HG02852 (cell line): Measurements from ENCODE around the gene C4orf33.
"Not testable (repeated sequence)": the region's sequence is repeated elsewhere in the genome, so short reads cannot be mapped to it uniquely, and the experiment has no call there.

Source experiments
- ATAC-seq: cut with Tn5 transposase; IDR thresholded peaks from one replicate; pipeline ENCODE4 v1.9.1; 2021; ENCODE audit warnings: mild to moderate bottlenecking, moderate library complexity; ENCODE audit not compliant: unreplicated experiment

Gene C4orf33

DNA sequence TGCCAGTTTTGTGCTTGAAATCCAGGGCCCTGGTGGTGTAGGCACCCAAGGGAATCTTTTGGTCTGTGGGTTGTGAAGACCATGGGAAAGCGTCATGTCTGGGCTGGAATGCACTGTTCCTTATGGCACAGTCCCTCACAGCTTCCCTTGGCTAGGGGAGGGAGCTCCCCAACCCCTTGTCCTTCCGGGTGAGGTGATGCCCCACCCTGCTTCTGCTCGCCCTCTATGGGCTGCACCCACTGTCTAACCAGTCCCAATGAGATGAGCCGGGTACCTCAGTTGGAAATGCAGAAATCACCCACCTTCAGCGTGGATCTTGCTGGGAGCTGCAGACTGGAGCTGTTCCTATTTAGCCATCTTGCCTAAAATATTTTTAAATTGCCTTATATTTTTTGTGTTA, 30.7 kb downstream of the C4orf33 start:
- not testable (repeated sequence) for ATAC-seq

DNA sequence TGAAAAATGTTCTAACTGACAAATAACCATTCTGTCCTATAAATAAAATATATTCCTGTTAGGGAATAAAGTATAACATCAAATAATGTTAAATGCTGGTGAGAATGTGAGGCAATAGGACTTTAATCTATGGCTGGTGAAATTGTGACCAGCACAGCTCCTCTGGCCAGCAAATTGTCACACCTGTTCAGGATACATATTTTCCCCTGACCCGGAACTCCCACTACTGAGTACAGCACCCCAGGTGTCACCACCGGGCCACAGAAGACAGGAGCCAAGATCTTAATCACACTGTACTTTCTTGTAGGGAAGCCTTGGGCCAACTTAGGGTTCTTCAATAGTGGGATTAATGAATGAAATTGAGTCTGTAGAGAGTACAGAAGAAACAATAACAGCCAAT, 33.2 kb downstream of the C4orf33 start:
- ATAC-seq = no peak

DNA sequence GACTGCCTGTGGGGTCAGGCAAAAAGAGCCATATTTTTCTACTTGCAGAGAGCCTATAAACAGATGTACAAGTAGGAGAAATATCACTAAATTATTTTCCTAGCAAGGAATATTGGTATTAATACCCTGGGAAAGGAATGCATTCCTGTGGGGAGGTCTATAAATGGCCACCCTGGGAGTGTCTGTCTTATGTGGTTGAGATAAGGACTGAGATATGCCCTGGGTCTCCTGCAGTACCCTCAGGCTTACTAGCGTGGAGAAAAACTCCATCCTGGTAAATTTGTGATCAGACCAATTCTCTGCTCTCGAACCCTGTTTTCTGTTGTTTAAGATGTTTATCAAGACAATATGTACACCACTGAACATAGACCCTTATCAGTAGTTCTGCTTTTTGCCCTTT, 35.4 kb downstream of the C4orf33 start:
- no peak for ATAC-seq

DNA sequence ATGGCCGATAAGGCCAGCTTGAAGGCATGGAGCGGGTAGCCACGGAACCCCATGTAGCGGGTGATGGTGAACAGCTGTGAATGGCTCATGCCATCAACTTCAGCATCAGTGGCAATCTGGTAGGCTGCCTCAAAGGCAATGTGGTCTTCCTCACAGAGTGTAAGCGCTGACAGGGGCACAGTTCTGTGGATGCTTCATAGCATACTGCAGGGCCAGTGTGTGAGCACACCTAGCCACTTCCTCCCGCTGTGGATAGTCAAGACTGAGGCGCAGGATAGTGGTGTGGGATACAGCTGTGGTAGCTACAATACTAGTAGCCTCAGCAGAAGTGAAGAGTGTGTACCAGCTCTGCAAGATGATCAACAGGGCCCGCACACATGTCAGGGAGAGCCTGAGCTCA, 40.5 kb downstream of the C4orf33 start:
- ATAC-seq = no peak

DNA sequence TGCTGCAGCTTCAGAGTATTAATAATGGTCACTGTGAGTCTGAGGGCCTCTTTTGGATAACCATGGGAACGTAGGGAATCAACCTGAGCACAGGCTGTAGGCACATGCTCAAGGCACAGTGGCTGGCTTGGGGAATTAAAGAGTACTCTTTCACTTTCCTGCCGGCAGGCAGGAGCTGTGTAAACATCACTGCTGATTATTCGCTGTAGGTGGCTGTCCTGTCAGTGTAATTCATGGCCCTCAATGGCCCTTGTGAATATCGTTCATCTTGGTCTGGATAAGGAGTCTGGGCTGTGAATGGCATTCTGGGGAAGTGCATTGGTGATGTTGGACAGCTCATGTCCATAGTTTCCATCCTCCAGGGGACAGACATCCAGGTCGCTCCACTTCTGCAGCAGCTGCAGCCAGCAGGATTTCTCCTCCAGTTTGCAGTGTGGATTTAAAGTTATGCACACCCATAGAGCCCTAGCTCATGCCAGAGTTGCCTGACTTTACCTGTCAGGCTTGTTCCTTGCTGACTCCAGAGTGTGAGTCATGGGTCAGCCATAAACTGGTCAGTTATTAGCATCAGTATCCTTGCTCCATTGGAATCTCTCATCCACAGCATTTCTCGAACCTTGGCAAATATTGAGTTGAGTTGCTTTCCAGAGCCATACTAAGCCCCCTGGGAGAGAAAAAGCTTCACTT, 43.0 kb downstream of the C4orf33 start:
- ATAC-seq = no peak

DNA sequence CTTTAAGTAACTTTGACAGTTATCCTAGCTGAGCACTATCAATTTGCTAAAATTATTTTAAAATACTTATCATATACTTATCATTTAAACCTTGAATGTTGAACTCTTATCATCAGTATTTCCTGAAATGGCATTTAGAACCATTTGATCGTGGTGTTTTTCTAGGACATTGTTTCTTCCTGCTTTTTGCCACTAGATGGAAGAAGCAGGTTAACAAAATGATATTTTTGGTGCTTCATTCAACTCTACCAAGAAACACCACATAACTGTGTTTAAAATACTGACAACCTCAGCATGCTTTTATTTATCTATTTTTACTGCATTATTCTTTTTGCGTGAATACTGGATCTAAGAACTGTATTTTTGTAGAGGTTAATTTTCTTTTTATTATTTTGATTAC, 44.6 kb downstream of the C4orf33 start:
- ATAC-seq = no peak

DNA sequence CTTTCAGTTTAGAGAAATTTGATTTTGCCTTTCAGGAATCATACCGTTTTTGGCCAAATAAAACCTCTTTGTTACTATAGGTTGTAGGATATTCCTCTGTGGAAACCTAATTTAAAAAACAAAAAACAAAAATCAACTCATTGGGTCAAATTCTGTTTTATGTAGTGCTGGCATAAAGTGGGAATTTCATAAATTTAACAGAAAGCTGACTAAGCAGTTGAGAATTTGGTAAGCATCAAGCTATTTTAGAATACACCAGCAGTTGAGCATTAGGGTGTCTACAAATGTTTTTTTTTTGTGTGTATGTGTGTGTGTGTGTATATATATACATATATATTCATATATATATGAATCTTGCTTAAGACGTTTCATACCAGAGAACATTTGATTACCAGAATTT, 47.4 kb downstream of the C4orf33 start:
- no peak for ATAC-seq

DNA sequence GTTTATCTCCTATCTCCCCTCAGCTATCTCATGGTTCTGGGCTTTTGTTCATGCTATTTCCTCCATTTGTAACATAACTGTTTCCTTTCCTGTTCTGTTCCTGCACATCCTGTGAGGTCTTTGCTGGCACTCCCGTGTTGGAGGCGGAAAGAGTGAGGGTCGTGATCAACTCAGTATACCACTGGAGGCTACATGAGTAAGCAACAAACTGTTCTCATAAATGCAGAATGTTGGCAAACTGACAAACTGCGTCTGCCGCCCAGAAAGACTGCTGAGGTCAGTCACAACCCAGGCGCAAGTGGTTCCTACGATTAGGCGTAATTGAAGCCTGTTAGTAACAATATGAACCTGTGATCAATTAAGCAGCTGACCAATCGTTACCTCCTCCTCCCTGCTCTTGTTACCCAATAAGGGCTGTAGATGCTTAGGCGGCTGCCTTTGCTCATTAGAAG, 48.8 kb downstream of the C4orf33 start:
- no peak for ATAC-seq

DNA sequence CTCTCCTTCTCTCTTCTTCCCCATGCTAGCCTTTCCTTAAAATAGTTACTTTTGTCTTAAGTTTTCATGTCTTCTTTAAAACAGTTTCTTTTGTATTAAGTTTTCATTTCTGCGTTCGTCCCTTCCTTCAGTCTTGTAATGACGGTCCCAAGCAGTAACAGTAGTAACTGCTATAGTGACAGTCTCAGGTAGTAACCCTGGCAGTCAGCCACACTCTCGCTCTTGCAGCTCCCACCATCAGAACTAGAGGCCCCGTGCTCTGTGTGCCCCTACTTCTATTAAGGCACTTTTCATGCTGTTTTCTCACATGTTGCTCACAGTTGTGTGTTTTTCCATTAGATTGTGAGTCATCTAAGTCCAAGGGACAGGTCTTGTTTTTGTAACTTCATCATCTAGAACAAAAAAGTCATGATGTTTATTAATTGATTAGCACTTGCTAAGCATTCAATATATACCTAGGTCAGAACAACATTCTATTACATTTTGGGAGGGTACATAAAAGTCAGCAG, 49.3 kb downstream of the C4orf33 start:
- ATAC-seq = no peak

DNA sequence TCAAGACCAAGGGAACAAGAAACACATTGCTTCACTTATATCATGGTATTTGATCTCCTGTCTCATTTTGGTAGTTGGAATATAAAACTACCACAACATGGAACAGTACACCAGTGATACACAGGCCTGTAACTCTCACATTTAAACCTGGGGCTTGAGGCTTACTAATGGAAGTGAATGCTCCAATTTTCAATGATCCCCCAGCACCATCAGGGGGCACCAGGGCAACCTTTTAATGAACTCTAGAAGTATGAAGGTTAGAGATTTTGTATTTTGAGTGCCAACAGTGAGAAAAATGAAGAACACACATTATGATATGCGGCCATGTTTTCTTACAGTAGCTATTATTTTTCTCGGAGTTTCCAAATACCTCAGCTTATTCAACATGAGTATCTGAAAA, 50.7 kb downstream of the C4orf33 start:
- ATAC-seq = no peak

DNA sequence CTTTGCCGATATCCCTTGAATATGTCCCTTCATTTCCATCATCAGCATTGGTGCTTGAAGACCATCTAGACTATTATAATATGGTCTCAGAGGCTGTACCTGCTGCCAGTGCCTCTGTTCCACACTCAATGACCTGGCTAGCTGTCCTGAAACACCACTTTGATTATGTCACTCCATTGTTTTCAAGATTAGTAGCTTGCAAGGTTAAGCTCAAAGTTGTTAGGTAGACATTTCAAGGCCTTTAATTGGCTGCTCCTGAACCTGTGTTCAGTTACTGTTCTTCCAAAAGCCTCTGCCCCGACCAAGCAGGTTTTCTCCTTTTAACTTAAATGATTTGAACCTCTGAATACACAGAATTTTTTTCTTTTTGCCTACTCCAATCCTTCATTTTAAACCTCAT, 52.9 kb downstream of the C4orf33 start:
- no peak for ATAC-seq

DNA sequence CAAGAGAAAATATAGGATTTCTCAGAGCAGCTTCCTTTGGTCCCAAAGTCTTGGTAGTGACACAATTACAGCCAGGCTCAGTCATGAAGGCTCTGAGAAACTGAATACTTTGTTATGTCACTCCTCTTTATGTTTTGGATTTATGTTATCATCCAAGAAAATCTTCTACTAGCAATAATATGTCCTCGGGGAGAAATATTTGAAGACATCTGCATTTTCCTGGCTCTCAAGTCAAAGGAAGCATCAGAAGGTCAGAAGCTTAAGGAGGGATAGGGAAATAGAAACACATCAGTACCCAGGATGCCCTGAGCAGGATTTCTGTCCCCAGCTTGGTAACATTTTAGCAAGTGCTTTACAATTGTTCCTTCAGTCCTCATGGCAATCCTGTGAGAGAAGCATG, 54.0 kb downstream of the C4orf33 start:
- ATAC-seq = no peak

DNA sequence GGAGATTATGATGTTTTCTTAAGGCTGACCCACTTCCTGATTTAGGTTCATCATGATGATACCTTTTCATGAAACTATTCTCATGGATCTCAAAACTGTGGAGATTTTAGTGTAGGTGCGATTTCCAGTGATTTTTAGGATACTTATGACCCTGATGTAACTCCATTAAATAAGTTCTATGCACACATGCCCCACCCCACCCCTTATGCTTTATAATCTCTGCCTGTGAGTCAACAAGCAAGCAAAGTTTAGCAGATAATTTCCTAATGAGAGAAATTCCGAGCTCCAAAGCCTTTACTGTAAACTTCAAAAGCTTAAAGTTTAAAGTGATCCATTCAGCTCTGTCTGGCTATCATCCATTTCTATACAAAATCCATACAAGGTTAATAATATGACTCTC, 56.4 kb downstream of the C4orf33 start:
- ATAC-seq = no peak

DNA sequence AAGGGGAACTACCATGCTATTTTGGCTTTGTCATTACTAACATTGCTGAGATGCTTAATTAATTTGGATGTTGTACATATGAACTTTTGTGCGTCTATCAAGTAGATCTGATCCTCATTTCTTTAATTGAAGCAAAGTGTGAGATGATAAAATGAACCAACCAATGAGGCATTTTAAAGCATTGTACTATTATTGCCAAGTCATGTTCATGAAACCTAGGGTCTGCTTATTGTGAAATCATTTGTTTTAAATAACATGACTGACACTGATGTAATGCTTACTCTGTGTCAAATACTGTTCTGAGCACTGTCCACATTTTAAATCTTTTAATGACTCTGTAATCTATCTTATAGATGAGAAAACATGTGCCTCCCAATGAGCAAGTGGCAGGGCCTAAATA, 57.7 kb downstream of the C4orf33 start:
- no peak for ATAC-seq

DNA sequence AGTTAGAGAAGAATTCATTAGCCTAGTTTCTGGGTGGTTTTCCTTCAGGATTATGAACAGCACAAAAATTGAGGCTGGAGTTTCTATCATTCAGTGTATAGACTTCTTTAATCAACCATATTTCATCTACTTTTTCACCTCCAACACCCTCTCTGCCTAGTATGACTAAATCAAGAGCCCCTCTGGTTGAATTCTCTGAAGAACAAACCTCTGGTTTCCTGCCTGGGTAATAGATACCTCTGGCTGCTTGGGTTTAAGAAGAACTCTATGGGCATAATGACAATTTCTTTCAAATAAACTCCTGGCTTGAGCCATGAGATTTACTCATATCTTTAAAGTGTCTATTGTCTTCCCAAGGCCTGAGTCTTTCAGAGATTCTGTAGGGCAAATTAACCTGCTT, 66.5 kb downstream of the C4orf33 start:
- no peak for ATAC-seq

DNA sequence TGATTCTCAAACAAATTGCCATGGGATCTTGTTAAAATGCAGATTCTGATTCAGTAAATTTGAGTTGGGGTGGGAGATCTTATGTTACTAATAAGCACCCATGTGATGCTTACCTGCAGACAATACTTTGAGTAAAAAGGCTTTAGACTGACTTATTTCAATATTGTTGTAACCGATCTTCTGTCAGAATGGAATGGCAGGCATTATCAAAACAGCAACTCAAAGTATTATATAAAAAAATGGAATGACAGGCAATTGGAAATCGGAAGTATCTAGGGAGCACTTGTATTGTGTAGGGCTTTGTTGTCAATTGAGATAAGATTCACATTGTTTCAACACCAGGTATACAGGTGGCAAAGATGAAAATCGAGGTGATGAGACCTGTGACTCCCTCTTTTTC, 67.5 kb downstream of the C4orf33 start:
- ATAC-seq = no peak

DNA sequence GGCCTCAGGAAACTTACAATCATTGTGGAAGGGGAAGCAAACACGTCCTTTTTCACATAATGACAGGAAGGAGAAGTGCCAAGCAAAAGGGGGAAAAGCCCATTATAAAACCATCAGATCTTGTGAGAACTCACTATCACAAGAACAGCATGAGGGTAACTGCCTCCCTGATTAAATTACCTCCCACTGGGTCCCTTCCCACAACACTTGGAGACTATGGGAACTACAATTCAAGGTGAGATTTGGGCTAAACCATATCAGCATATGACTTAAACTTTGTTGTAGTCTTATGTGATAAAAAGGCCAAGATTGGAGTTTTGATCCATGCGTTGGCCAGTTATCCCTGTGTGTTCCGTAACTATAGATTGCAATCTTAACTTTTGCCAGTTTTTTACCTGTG, 68.3 kb downstream of the C4orf33 start:
- ATAC-seq = no peak
